ENCODE results near the gene FHIP2A.

FHIP2A gene

DNA sequence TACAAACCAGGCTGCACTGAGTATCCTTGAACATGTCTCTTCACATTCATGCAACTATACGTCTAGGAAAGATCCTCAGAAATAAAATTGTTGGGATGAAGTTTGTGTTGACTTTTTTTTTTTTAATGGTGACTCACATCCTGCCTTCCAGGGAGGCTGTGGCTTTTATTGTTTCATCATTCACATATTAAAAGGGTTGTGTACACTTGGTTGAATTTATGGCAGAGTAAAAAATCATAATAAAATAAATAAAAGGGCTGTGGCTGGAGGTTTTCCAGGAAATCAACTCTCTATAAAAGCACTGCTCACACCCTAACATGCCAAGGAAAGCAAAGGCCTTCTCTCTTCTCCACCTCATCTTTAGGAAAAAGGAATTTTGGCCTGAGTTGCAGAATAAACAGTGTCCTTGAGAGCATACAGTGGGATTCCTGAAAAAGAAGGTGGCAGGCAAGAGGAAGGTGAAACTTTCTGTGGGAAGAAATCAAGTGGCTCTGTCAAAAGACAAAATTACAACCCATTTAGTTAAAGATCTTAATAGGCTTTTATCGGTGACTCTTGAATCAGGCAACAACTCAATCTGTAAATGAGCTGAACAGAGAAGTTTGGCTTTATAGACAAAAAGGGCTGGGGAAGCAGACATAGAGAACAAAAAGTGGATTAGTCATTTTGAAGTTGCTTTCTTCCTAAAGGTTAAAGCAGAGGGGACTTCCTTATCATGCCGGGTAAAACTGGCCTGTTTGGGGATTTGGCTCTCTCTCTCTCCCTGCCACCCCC is 41.6 kb upstream of the FHIP2A start (continued):
- TF ChIP-seq ZNF585B (tag by site-specific recombination; IDR thresholded peaks at IDR 0.05) (no peak), ZNF155 (tag by site-specific recombination; IDR thresholded peaks at IDR 0.05) (no peak), ZSCAN18 (tag by site-specific recombination; IDR thresholded peaks at IDR 0.05) (no peak), KLF8 (tag by site-specific recombination; IDR thresholded peaks at IDR 0.05) (0 out of 2 replicates have a peak, but pooled peaks have one; percentile 22), ZNF548 (tag by site-specific recombination; IDR thresholded peaks at IDR 0.05) (no peak), ZNF777 (tag by site-specific recombination; IDR thresholded peaks at IDR 0.05; ENCODE audit: borderline replicate concordance) (no peak), ZNF621 (tag by site-specific recombination; IDR thresholded peaks at IDR 0.05) (no peak), KLF7 (tag by site-specific recombination; IDR thresholded peaks at IDR 0.05; ENCODE audit: borderline replicate concordance) (peak; percentile 40; the same call in 1 of the 2 replicates), ZNF677 (tag by site-specific recombination; IDR thresholded peaks at IDR 0.05) (no peak), ZNF133 (tag by site-specific recombination; IDR thresholded peaks at IDR 0.05) (no peak), ZNF146 (tag by site-specific recombination; IDR thresholded peaks at IDR 0.05) (no peak), ZNF223 (tag by site-specific recombination; IDR thresholded peaks at IDR 0.05) (no peak), ZFP37 (tag by site-specific recombination; IDR thresholded peaks at IDR 0.05) (no peak), ZNF366 (tag by site-specific recombination; conservative IDR thresholded peaks at IDR 0.05) (no peak), ZNF488 (tag by site-specific recombination; IDR thresholded peaks at IDR 0.05) (no peak), ZNF114 (tag by site-specific recombination; IDR thresholded peaks at IDR 0.05) (no peak), GLIS1 (tag by site-specific recombination; IDR thresholded peaks at IDR 0.05) (peak; percentile 73), ZNF362 (tag by site-specific recombination; IDR thresholded peaks at IDR 0.05) (peak; percentile 91), ZNF658 (tag by site-specific recombination; IDR thresholded peaks at IDR 0.05) (no peak), OSR2 (tag by site-specific recombination; IDR thresholded peaks at IDR 0.05) (peak; percentile 50), ZNF549 (tag by site-specific recombination; IDR thresholded peaks at IDR 0.05) (no peak), ZNF501 (tag by site-specific recombination; IDR thresholded peaks at IDR 0.05) (no peak), ZNF654 (tag by site-specific recombination; IDR thresholded peaks at IDR 0.05; ENCODE audit: low read depth) (0 out of 2 replicates have a peak, but pooled peaks have one; percentile 9), ZNF18 (tag by site-specific recombination; IDR thresholded peaks at IDR 0.05) (peak; percentile 89; the same call in 1 of the 2 replicates), ZNF704 (tag by site-specific recombination; IDR thresholded peaks at IDR 0.05) (no peak), OVOL3 (tag by site-specific recombination; IDR thresholded peaks at IDR 0.05) (no peak; the same call in 1 of the 2 replicates), ZNF555 (tag by site-specific recombination; conservative IDR thresholded peaks at IDR 0.05) (no peak), GLI4 (tag by site-specific recombination; IDR thresholded peaks at IDR 0.05) (no peak), KLF9 (tag by site-specific recombination; IDR thresholded peaks at IDR 0.05; ENCODE audit: low read depth) (no peak)
- TF ChIP-seq, protein P1, sequence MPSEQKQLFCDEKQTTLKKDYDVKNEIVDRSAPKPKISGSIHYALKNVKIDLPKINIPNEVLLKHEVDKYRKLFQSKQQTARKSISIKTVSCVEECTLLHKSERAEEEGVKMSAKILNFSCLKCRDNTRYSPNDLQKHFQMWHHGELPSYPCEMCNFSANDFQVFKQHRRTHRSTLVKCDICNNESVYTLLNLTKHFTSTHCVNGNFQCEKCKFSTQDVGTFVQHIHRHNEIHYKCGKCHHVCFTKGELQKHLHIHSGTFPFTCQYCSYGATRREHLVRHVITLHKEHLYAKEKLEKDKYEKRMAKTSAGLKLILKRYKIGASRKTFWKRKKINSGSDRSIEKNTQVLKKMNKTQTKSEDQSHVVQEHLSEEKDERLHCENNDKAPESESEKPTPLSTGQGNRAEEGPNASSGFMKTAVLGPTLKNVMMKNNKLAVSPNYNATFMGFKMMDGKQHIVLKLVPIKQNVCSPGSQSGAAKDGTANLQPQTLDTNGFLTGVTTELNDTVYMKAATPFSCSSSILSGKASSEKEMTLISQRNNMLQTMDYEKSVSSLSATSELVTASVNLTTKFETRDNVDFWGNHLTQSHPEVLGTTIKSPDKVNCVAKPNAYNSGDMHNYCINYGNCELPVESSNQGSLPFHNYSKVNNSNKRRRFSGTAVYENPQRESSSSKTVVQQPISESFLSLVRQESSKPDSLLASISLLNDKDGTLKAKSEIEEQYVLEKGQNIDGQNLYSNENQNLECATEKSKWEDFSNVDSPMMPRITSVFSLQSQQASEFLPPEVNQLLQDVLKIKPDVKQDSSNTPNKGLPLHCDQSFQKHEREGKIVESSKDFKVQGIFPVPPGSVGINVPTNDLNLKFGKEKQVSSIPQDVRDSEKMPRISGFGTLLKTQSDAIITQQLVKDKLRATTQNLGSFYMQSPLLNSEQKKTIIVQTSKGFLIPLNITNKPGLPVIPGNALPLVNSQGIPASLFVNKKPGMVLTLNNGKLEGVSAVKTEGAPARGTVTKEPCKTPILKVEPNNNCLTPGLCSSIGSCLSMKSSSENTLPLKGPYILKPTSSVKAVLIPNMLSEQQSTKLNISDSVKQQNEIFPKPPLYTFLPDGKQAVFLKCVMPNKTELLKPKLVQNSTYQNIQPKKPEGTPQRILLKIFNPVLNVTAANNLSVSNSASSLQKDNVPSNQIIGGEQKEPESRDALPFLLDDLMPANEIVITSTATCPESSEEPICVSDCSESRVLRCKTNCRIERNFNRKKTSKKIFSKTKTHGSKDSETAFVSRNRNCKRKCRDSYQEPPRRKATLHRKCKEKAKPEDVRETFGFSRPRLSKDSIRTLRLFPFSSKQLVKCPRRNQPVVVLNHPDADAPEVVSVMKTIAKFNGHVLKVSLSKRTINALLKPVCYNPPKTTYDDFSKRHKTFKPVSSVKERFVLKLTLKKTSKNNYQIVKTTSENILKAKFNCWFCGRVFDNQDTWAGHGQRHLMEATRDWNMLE (tag by site-specific recombination; conservative IDR thresholded peaks at IDR 0.05; ENCODE audit: low read depth): peak; percentile 29; the same call in 1 of the 2 replicates

Data from HEK293 (cell line).